GM18508 (cell line): ENCODE data around the gene PRICKLE1.
"Not testable (repeated sequence)": the region's sequence is repeated elsewhere in the genome, so short reads cannot be mapped to it uniquely, and the experiment has no call there.

Source experiments
- ATAC-seq: cut with Tn5 transposase; IDR thresholded peaks from one replicate; pipeline ENCODE4 v1.9.1; 2021; ENCODE audit warnings: moderate number of reproducible peaks; ENCODE audit not compliant: insufficient read depth, unreplicated experiment

PRICKLE1 gene

DNA sequence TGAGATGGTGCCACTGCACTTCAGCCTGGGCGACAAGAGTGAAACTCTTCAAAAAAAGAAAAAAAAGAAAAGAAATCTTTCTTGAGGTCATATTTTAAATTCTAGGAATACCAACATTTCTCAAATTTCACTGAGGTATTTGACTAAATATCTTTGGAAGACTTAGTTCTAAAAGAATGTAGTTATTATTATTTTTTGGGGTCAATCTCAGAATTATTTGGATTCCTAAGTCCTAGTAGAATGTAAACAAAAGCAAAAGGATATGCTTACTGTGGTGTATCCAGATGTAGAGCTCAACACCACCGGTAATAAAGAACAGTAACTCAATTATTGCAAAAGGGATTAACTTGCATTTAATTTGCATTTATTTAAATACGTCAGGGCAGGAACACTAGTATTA is 25.0 kb downstream of the PRICKLE1 start:
- ATAC-seq: no peak

DNA sequence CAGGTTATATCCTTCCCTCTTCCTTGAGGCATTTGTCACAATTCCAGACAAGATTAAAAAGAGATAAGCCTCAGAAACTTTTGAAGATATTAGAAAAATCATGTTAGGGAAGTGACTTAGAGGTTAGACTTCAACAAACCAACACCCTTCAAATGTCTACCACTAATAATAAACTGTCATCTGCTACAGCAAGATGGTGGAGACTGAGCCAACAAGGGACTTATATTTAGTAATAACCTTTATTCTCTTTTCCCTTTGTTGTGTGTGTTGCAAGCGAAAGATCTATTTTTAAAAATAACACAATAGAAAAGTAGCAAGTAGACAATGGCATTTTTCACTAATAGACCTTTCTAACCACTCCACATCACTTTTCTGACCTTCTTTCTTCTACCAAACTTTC is 28.6 kb downstream of the PRICKLE1 start:
- ATAC-seq: no peak

DNA sequence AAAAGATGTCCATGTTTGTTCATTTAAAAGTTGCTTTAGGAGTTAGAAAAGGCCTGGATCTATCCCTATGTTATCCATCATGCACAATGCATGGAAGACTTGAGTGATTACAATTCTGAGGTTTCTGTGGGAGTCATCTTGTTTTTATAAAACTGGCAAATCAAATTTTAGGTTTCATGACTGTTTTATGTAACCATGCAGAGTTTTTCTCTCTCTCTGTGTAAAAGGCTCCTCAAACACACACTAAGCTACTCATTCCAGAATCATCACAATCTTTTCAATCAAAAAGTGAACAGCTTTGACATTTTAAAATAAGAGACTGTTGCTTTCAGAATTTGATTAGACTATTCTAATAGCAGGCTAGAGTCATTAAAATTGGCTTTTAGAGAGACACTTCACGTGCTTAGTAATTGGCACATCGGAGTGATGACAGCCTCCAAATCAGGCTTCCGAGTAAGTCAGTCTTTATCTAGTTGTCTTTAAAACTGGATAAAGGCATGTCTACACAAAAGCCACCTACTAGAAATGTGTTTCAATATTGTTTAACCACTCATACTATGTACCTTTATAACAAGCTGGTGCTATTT is 31.9 kb downstream of the PRICKLE1 start:
- no peak for ATAC-seq

DNA sequence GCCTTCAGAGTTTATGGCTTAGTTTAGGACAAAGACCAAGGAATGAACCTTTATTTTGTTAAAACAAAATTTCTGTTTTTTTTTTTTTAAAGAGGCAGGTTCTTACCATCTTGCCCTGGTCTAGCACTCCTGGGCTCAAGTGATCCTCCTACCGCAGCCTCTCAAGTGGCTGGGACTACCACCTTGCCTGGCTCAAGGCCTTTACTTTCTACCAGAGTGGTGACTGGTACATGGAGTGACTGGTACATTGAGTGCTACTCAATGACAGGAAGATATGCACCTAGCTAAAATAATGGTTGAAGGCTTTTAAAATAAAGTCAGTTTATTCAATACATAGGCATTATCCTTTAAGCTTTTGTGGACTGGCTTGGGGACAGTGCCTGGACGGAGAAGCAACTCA is 32.6 kb downstream of the PRICKLE1 start:
- ATAC-seq: no peak

DNA sequence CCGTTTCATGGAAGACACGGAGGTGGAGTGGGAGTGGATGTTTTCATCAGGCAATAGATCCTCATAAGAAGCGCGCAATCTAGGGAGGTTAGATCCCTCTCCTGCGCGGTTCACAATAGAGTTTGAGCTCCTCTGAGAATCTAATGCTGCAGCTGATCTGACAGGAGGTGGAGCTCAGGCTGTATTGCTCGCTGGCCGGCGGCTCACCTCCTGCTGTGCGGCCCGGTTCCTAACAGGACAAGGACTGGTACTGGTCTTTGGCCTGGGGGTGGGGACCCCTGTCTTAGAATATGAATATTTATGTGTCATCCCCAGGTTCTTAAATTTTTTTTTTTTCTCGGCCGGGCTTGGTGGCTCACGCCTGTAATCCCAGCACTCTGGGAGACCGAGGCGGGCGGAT is 36.7 kb downstream of the PRICKLE1 start:
- no peak for ATAC-seq

DNA sequence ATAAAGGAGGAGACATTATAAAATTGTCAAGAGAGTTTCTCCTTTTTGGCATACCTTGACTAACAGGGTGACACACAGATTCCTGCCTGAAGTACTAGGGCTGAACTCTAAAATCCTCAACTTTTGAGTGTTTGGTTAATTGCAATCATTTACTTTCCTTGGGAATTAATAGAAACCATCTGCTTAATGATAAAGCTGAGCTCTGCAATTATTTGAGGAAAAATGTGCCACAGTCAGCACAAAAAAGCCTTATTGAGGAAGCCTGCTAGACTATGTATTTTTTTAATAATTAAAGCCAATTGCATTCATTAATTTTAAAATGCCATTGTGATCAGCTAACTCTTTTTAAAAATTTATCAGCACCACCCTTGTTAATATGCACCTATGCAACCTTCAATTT is 38.7 kb downstream of the PRICKLE1 start:
- no peak for ATAC-seq

DNA sequence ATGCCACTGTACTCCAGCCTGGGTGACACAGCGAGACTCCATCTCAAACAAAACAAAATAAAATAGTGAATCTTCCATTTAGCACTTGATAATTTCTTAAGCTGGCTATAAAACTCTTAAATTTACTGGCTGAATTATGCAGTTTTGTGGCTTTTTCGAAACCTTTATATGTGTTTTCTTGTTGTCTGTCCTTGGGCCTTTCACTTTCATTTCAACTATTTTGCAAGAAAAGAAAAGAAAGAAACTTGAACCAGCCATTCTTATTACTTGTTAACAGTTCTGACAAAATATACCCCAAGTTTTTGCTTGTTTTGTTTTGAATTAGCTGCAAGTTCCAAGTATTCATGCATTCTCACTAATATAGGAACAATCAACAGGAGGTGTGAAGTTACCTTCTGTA is 42.8 kb downstream of the PRICKLE1 start:
- no peak for ATAC-seq

DNA sequence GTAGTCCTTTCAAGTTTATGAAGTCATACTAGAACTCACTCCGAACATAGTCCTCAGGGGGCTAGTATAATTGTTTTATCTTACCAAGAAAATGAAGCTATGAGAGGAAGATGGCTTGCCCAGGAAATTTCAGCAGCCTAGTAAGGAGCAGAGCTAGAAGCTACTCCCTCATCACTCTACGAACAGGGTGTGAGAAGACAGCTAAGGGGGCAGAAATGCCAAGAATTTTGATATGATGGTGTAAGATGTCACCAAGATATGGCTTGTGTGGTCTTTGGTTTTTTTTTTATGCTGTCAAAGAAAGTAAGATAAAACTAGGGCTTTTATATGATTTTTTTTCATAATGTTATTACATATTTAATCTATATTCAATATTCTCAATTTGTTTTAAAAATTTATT is 47.6 kb downstream of the PRICKLE1 start:
- ATAC-seq: no peak

DNA sequence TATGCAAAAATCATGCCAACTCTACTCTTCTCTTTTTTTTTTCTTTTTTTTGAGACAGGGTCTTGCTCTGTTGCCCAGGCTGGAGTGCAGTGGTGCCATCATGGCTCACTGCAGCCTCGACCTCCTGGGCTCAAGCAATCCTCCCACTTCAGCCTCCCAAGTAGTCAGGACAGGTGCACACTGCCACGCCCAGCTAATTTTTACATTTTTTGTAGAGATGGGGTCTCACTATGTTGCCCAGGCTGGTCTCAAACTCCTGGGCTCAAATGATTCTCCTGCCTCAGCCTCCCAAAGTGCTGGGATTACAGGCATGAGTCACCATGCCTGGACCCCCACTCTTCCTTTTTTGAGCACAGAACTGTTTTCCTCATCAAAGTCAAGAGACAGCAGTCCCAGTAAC is 48.2 kb downstream of the PRICKLE1 start:
- ATAC-seq: not testable (repeated sequence)

DNA sequence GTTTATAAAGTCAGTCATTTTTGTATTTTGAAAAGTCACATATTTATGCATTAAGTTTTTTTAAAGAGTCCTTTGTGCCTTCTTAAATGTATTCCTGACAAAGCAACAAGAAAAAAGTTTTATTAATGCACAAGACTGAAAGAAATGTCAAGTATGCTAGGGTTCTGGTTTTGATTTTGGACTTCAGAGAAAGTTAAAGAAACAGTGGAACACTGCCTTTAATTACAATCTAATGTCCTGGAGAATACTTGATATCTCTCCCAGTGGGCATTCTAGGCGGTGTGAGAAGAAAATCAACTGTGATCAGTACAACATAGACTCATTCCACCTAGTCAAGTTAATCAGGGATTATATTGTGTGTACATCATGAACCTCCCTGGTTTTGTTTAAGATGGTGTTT is 49.9 kb downstream of the PRICKLE1 start:
- ATAC-seq: no peak

DNA sequence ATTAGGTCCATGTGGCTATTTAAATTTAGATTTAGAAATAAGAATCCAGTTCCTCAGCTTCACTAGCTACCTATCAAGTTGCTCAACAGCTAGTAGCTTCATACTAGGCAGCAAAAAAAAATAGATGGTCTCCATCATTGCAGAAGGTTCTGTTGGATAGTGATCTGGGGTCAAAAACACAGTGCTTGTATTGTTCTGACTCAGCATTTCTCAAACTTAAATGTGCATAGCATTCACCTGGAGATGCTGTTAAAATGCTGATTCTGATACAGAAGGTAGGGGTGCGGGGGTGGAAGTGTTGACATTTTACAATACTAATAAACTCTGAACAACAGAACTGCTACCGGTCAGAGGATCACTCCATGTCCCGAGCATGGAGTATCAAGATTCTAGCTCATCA is 51.3 kb downstream of the PRICKLE1 start:
- no peak for ATAC-seq

DNA sequence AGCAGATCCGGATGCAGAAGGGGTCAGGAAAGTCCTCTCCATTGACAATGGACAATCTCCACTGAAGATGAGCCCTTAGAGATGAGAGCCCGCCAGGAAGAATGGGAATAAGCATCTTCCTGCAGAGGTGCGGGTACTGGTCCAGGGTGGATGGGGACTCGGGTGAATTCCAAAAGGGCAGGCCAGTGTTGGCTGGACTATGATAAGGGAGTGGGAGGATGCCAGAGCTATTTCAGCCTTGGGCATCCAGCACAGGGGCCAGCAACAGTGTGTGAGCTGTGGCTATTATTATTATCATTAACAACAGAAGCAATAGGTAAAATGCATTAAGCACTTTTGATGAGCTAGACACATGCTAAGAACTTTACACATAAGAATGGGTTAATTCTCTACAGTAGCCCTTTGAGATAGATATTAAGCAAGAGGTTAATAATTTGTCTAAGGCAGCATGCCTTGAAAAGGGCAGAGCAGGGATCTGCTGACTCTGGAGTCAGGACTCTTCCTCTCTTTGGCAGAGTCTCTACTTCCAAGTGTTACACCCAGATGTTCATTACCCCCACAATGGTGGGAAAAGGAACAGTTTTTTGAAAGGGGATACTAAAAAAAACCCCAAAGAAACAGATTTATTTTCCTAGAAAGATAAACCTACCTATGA is 55.2 kb downstream of the PRICKLE1 start:
- ATAC-seq: no peak

DNA sequence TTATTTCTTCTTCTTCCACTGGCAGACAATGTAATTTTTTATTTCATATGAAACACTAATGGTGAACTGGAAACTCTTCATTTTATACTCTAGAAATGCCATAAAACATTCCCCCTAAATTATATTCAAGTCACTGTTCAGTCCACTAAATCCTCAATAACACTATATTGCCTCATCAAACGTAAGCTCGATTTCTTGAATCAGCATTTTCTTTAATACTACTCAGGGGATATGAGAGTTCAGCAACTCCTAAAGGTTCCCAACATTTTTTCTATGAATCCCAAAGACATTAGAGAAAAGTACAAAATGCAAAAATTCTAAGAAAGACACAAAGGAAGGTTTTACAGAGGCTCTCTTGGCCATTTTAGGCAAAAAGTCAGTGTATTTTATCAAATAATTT is 59.3 kb downstream of the PRICKLE1 start:
- ATAC-seq: no peak

DNA sequence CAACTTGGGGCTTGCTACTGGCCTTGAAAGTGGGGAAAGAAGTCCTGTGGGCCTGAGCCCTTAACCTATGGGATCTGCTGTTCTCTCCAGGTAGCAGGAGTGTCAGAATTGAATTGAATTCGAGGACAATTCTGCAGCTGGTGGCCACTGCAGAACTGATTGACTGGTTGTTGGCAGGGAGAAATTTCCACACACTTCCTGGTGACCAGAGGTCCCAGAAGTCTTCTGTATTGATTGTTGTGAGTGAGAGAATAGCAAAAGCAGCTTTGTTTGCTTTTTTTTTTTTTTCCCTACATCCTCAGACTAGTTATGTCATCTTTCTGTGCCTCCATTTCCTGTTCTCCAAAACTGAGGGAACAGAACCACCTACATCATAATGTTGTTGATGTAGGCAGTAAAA is 64.1 kb downstream of the PRICKLE1 start:
- ATAC-seq: no peak

DNA sequence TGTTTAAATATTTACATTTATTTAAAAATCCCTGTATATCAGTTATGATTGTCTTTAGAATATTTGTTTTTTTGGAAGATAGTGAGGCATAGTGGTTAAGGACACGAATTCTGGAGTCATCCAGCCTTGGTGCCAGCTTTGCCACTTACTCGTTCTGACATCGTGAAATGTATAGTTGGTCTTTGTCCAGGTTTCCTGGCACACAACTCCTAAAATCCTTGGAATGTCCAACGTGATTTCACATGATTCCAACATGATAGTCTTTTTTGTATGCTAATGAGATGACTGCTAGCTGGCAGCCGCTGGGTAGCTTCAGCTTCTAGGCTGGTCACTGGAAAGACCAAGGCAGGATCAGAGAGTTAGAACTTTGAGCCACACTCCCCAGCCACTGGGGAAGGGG is 64.8 kb downstream of the PRICKLE1 start:
- no peak for ATAC-seq

DNA sequence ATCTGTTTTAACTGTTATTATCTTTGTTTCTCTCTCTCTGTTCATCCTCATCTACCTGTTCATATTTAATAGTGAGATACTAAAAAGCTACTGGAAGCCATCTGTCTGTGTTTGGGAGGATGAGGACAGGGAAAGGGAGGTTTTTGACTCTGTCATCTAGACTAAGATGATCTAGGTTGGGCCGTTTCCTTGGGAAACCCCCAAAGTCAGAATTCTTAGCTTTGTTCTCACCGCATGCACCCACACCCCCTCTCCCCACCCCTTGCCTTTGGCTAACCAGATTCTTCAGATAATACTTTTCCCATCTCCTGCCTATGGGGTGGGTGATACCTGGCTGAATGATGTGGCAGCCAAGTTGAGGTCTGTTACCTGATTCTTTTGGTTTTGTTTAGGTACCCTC is 73.0 kb downstream of the PRICKLE1 start:
- no peak for ATAC-seq

DNA sequence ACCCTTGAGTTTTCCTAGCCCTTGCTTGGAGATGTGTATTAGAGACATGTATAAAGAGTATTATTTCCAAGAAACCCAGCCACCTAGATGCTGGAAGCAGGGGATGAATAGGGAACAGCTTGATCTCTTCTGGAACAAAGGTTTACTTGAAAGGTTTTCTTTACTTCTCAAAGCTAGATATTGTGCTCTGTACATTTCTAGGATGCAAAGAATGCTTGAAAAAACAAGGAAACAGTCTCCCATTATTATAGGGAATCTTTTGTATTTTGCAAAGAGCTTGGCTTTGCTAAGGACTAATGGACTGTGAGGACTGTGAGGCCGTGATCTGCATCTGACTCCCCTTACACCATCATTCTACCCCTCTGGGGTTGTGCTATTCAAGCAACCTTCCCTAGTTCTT is 77.9 kb downstream of the PRICKLE1 start:
- no peak for ATAC-seq

DNA sequence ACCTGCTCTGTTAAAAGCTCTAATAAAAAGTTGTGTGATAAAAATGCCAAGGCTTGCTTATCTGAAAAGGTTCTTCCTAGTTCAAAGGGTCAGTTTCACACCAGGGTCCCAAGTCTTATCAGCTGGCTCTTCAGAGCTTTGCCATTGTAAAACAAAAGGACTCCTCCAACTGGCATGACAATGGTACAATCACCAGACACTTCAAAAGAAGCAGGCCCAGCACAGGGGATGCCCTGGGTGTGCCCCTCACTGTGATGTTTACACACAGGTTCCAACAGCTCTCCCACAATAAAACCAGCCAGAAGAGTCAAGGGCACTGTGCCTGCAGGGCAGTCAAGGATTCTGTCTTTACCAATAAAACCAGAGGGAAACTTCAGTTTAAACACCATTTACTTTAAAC is 78.7 kb downstream of the PRICKLE1 start:
- ATAC-seq: no peak

DNA sequence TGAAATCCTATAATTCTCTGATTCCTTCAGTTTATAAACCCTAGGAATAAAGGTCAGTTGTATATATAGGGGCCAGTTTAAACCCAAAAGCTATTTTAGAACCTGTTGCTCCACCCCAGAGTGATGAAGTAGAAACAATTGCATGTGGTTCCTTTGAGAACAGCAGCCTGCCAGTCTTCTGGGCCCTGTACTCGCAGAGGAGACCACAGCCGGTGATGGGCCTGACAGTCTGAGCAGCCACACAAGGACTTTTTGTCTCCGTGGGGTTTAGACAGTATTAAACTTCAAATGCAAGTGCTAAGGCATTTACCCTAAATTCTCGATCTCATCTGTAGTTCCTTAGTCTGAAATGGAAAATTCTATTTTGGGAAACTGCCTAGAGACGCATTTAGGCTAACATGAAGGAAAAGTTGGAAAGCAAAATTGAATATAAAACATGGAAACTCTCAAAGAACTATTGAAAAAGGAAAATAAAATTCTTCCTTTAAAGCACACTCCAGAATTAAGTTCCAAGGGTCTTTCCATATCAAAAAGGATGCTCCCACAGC is 80.6 kb downstream of the PRICKLE1 start:
- no peak for ATAC-seq

DNA sequence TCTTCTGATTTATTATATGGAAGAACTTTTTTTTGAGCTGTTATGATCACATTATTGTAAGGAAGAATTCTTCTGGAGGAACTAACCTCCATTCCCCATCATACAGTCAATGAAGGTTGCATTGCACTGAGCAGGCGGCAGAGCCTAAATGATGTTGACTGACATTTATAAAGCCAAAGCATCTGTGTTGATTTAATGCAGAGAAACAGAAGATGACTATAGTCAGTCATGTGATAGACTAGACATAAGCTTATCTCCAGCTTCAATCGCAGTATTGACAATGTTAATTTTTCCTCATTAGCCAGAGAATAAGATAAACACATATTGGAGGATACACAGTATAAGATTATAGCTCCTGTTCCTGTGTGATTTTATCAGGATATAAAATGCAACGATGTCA is 82.0 kb downstream of the PRICKLE1 start:
- ATAC-seq: no peak

DNA sequence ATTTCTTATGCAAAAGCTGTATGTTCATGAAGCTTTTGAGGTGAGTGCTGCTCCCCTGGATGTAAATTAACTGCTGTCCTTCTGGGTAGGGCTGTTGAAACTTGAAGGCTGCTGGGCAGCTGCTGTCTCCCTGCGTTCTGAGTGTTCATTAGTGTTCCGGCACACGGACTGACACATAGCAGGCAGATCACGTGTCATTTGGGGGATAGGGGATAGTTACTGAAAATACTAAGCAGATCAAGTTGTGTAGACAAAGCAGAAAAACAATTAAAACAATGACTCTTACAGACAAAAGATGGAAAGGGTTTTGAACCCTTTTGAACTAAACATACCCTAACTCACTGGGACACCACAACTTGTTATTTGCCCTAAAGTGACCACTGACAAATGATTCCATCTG is 82.5 kb downstream of the PRICKLE1 start:
- no peak for ATAC-seq

DNA sequence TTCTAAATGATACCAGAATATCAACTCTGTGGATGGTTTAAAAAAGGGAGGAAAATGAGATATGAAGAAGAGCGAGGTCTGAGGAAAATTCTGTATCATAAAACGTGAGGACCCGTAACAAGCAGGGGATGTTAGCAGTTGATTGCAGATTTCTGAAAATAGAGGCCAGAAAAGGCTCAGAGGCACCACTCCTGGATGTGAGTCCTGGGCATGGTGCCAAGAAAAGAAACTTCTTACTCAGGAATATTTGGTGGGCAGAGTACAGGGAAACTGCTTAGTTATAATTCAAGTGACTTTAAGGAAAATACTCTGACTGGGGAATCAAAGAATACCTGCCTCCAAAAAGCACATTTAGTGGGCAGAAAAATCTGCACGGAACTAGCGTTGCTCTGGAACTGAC is 85.5 kb downstream of the PRICKLE1 start:
- ATAC-seq: no peak
